Effector CD4-positive, alpha-beta T cell (primary cell): ENCODE measurements around the gene AGPAT2.
"Not testable (repeated sequence)": the region's sequence is repeated elsewhere in the genome, so short reads cannot be mapped to it uniquely, and the experiment has no call there.

Experiments used
- DNase-seq: peaks from one replicate; pipeline ENCODE4 v3.0.0-alpha.2; 2020

The AGPAT2 gene

GRCh38 chr9:136720251-136720897 lies 33.1 kb upstream of the AGPAT2 start:
- DNase-seq, result no peak

- DNase-seq, result no peak
Observed at GRCh38 chr9:136719195-136719880, 32.1 kb upstream of the AGPAT2 start.

GRCh38 chr9:136718345-136719194 lies 31.3 kb upstream of the AGPAT2 start:
- DNase-seq, result no peak

GRCh38 chr9:136717399-136717798 lies 30.1 kb upstream of the AGPAT2 start:
- DNase-seq, result no peak

GRCh38 chr9:136714893-136715274 lies 27.6 kb upstream of the AGPAT2 start:
- DNase-seq, result no peak

- DNase-seq, result no peak
Observed at GRCh38 chr9:136714096-136714892, 27.0 kb upstream of the AGPAT2 start.

- no peak for DNase-seq
Observed at GRCh38 chr9:136713550-136713949, 26.3 kb upstream of the AGPAT2 start.

- DNase-seq, result no peak
Observed at GRCh38 chr9:136712690-136713544, 25.7 kb upstream of the AGPAT2 start.

GRCh38 chr9:136711751-136712689 lies 24.8 kb upstream of the AGPAT2 start, which contains the start of gene DIPK1B:
Gene DIPK1B (plus strand): TSS chr9:136712572. CDS start chr9:136712666, 94 bp downstream.
- no peak for DNase-seq

GRCh38 chr9:136711219-136711648 lies 24.0 kb upstream of the AGPAT2 start:
- DNase-seq, result not testable (repeated sequence)

- no peak for DNase-seq
Observed at GRCh38 chr9:136710543-136710942, 23.3 kb upstream of the AGPAT2 start.

GRCh38 chr9:136709454-136710109 lies 22.3 kb upstream of the AGPAT2 start:
- DNase-seq, result no peak

GRCh38 chr9:136707849-136708517 lies 20.7 kb upstream of the AGPAT2 start:
- no peak for DNase-seq

GRCh38 chr9:136707011-136707410 lies 19.8 kb upstream of the AGPAT2 start:
- DNase-seq, result no peak

- no peak for DNase-seq
Observed at GRCh38 chr9:136705564-136705963, 18.3 kb upstream of the AGPAT2 start.

GRCh38 chr9:136704741-136705140 lies 17.5 kb upstream of the AGPAT2 start:
- DNase-seq, result not testable (repeated sequence)

- no peak for DNase-seq
Observed at GRCh38 chr9:136703276-136703860, 16.1 kb upstream of the AGPAT2 start.

GRCh38 chr9:136701668-136702053 lies 14.4 kb upstream of the AGPAT2 start:
- DNase-seq, result no peak
